Lung (tissue), 12 donors: ENCODE results near the gene ADORA2B. TPM values are rescaled to one million over a fixed set of nuclear protein-coding genes. Genes with fewer than 3 reads are reported as not detected.

Source experiments
- ATAC-seq: fragments of 200-7000 bp; cut with Tn5 transposase; one replicate; pipeline ENCODE4 v1.9.1; 2020; ENCODE audit warnings: moderate number of reproducible peaks; ENCODE audit not compliant: insufficient read depth, low FRiP score
- DNase-seq, 3 donors: peaks; one replicate each; pipeline ENCODE4 v3.0.0-alpha.2; 2013 to 2017
- H3K27ac ChIP-seq, 2 donors: one replicate each; pipeline ENCODE4 v1.5.1; 2013; ENCODE audit warnings: mild to moderate bottlenecking in 2 of 2, moderate library complexity in 2 of 2, control low read depth in 1 of 2, inconsistent platforms in 1 of 2, low read depth in 1 of 2, low read length in 1 of 2
- H3K27me3 ChIP-seq, 3 donors: one replicate each; pipeline ENCODE4 v1.5.1; 2013; ENCODE audit warnings: low read length in 2 of 3; ENCODE audit not compliant: control insufficient read depth in 3 of 3, insufficient read depth in 3 of 3
- H3K36me3 ChIP-seq, 4 donors: one replicate each; pipeline ENCODE4 v1.5.1; 2013; ENCODE audit warnings: low read length in 4 of 4, mild to moderate bottlenecking in 1 of 4, moderate library complexity in 1 of 4; ENCODE audit not compliant: control insufficient read depth in 4 of 4, insufficient read depth in 4 of 4
- H3K4me1 ChIP-seq, 5 donors: one replicate each; pipeline ENCODE4 v1.5.1; 2013; ENCODE audit warnings: low read length in 5 of 5, mild to moderate bottlenecking in 2 of 5, moderate library complexity in 1 of 5; ENCODE audit not compliant: control insufficient read depth in 5 of 5, insufficient read depth in 5 of 5
- H3K4me3 ChIP-seq: one replicate; pipeline ENCODE4 v1.5.1; 2013; ENCODE audit warnings: mild to moderate bottlenecking, control low read depth, moderate library complexity
- H3K9ac ChIP-seq, 2 donors: one replicate each; pipeline ENCODE4 v1.5.1; 2013; ENCODE audit warnings: low read length in 2 of 2, control low read depth in 1 of 2; ENCODE audit not compliant: insufficient read depth in 1 of 2
- H3K9me3 ChIP-seq, 4 donors: one replicate each; pipeline ENCODE4 v1.5.1; 2013; ENCODE audit warnings: low read length in 3 of 4, mild to moderate bottlenecking in 1 of 4, moderate library complexity in 1 of 4; ENCODE audit not compliant: control insufficient read depth in 4 of 4, insufficient read depth in 3 of 4
- WGBS, 2 donors: extraction: QIAGEN DNeasy Blood & Tissue Kit; methylation state at CpG; one replicate each; pipeline ENCODE4 v1.1.7; 2013; 5-methylcytosine and 5-hydroxymethylcytosine counted together
- polyA plus RNA-seq, 2 donors: library from polyadenylated mRNA; stranded (reverse); fragments of 200-250 nt; gene quantifications; one replicate each; pipeline ENCODE4 v1.2.1, GENCODE V29; 2013
- total RNA-seq, 2 donors: library from RNA; depleted of rRNA in 1 of 2; stranded (reverse); fragments of >200 nt in 1 of 2; gene quantifications; one replicate each; pipeline ENCODE4 v1.2.1, GENCODE V29; 2014 to 2021
- TF ChIP-seq, protein P1 (sequence below): IDR thresholded peaks from 2 replicates; pipeline ENCODE4 v1.5.1; 2012; ENCODE audit warnings: mild to moderate bottlenecking; ENCODE audit errors: control extremely low read depth, extremely low read depth
- donor health status: control.
- donor health status: control.
- donor health status: Bipolar disorder and iron deficiency.
- donor health status: healthy.
- donor health status: DM: yes; HTN: yes; CAD: no.

Gene ADORA2B
- total and polyA plus RNA-seq, 4 donors: 4.2 to 9.3 (median 5.3) TPM

GRCh38 chr17:15913826-15914225 is 31.1 kb upstream of the ADORA2B start:
- DNase-seq (no peak), ATAC-seq (no peak)
- H3K9me3 ChIP-seq: no peaks in the 10 kb centered on the region
- H3K27me3 ChIP-seq: peaks cover 0 to 4% (median 4%) of the 10 kb centered on the region in 3 donors
- H3K36me3 ChIP-seq: no peaks in the 10 kb centered on the region
- no peak overlapping the region for H3K9ac ChIP-seq
- peaks cover 0 to 8% (median 0%) of the 10 kb centered on the region in 5 donors for H3K4me1 ChIP-seq
- TF ChIP-seq, protein P1, sequence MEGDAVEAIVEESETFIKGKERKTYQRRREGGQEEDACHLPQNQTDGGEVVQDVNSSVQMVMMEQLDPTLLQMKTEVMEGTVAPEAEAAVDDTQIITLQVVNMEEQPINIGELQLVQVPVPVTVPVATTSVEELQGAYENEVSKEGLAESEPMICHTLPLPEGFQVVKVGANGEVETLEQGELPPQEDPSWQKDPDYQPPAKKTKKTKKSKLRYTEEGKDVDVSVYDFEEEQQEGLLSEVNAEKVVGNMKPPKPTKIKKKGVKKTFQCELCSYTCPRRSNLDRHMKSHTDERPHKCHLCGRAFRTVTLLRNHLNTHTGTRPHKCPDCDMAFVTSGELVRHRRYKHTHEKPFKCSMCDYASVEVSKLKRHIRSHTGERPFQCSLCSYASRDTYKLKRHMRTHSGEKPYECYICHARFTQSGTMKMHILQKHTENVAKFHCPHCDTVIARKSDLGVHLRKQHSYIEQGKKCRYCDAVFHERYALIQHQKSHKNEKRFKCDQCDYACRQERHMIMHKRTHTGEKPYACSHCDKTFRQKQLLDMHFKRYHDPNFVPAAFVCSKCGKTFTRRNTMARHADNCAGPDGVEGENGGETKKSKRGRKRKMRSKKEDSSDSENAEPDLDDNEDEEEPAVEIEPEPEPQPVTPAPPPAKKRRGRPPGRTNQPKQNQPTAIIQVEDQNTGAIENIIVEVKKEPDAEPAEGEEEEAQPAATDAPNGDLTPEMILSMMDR: no peak
- 89 to 92% methylated on average over 3 of the region's 3 CpGs for WGBS, 2 donors
- H3K4me3 ChIP-seq: no peak overlapping the region
- H3K27ac ChIP-seq: no peak overlapping the region

- H3K9me3 ChIP-seq: no peaks in the 10 kb centered on the region
- no peaks in the 10 kb centered on the region for H3K36me3 ChIP-seq
- peaks cover 0 to 4% (median 4%) of the 10 kb centered on the region in 3 donors for H3K27me3 ChIP-seq
- H3K4me3 ChIP-seq: no peak overlapping the region
- 75 to 94% methylated on average over 6 of the region's 6 CpGs for WGBS, 2 donors
- ATAC-seq: no peak
- TF ChIP-seq, protein P1: no peak
- no peak for DNase-seq
- H3K27ac ChIP-seq: no peak overlapping the region
- H3K9ac ChIP-seq: no peak overlapping the region
- peaks cover 0 to 8% (median 0%) of the 10 kb centered on the region in 5 donors for H3K4me1 ChIP-seq
These were observed 30.3 kb upstream of the ADORA2B start for GRCh38 chr17:15914400-15915170.

DNA sequence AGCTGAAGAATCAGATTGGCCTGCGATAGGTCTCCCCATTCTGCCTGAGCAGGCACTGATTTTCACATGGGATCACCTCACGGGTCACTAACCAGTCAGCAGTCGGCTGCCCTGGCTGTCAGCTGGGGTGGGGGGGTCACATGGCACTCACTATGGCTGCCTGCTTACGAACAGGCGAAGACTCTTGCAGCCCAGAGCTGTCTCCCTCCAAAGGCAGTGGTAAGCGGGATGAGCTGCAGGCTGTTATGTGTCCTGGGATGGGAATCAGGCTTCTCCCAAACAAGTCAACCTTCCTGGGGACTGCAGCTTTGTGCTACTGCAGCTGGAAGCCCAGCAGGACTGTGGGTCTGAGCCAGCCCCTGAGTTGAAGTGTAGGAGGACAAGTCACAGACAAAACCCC is 29.0 kb upstream of the ADORA2B start:
- Histone ChIP-seq H3K9ac (no peak overlapping the region), H3K9me3 (no peaks in the 10 kb centered on the region), H3K36me3 (no peaks in the 10 kb centered on the region), H3K4me1 (peaks cover 0 to 8% (median 0%) of the 10 kb centered on the region in 5 donors), H3K27ac (no peak overlapping the region), H3K27me3 (peaks cover 0 to 4% (median 4%) of the 10 kb centered on the region in 3 donors), H3K4me3 (no peak overlapping the region)
- 95 to 96% methylated on average over 6 of the region's 6 CpGs for WGBS, 2 donors
- TF ChIP-seq, protein P1: no peak
- ATAC-seq (no peak), DNase-seq (no peak)
